SK-N-SH (cell line): ENCODE data around the gene IZUMO4.

Experiments
- CTCF ChIP-seq: fragments of 200-600 bp; sonication (generic); IDR thresholded peaks from 2 replicates; pipeline ENCODE4 v1.6.1; 2017; ENCODE audit warnings: antibody characterized with exemption, mild to moderate bottlenecking, moderate library complexity
- FOSL2 ChIP-seq: IDR thresholded peaks from 2 replicates; pipeline ENCODE4 v1.4.0; 2012; ENCODE audit warnings: low read depth, mild to moderate bottlenecking, moderate library complexity, borderline replicate concordance
- FOXM1 ChIP-seq: IDR thresholded peaks from 2 replicates; pipeline ENCODE4 v1.4.0; 2012; ENCODE audit warnings: low read depth, mild to moderate bottlenecking
- GABPA ChIP-seq: IDR thresholded peaks from 2 replicates; pipeline ENCODE4 v1.4.0; 2012; ENCODE audit warnings: low read depth, mild to moderate bottlenecking
- JUND ChIP-seq: IDR thresholded peaks from 2 replicates; pipeline ENCODE4 v1.4.0; 2012
- POLR2AphosphoS5 ChIP-seq: IDR thresholded peaks from 2 replicates; pipeline ENCODE4 v1.6.1; 2012; ENCODE audit warnings: low read depth, low read length
- RAD21 ChIP-seq: IDR thresholded peaks from 2 replicates; pipeline ENCODE4 v1.6.1; 2012; ENCODE audit warnings: mild to moderate bottlenecking, low read length
- RFX5 ChIP-seq: IDR thresholded peaks from 2 replicates; pipeline ENCODE4 v1.6.1; 2012; ENCODE audit warnings: mild to moderate bottlenecking, improper control_type of control experiment, low read length
- TAF1 ChIP-seq: IDR thresholded peaks from 2 replicates; pipeline ENCODE4 v1.6.1; 2012; ENCODE audit warnings: low read depth, mild to moderate bottlenecking, low read length, moderate library complexity, borderline replicate concordance
- YY1 ChIP-seq: IDR thresholded peaks from 2 replicates; pipeline ENCODE4 v1.4.0; 2012; ENCODE audit warnings: low read depth, mild to moderate bottlenecking
- TF ChIP-seq, protein P1 (sequence below): fragments of 150-350 bp; IDR thresholded peaks from 2 replicates; pipeline ENCODE4 v1.6.1; 2017; ENCODE audit warnings: antibody characterized with exemption, low read length, low read depth, borderline replicate concordance

GRCh38 chr19:2096480-2097202 lies at the start of gene IZUMO4:
- TF ChIP-seq GABPA (no peak), CTCF (peak; percentile 46), FOSL2 (no peak), FOXM1 (no peak), TAF1 (no peak), RAD21 (peak; percentile 30; the same call in 1 of the 2 replicates), JUND (no peak), YY1 (no peak), RFX5 (peak; percentile 21; the same call in 1 of the 2 replicates), POLR2AphosphoS5 (no peak)
- TF ChIP-seq, protein P1, sequence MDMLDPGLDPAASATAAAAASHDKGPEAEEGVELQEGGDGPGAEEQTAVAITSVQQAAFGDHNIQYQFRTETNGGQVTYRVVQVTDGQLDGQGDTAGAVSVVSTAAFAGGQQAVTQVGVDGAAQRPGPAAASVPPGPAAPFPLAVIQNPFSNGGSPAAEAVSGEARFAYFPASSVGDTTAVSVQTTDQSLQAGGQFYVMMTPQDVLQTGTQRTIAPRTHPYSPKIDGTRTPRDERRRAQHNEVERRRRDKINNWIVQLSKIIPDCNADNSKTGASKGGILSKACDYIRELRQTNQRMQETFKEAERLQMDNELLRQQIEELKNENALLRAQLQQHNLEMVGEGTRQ: no peak
